ENCODE results near the gene PRICKLE1.
"Not testable (repeated sequence)": the region's sequence is repeated elsewhere in the genome, so short reads cannot be mapped to it uniquely, and the experiment has no call there.

PRICKLE1 gene

DNA sequence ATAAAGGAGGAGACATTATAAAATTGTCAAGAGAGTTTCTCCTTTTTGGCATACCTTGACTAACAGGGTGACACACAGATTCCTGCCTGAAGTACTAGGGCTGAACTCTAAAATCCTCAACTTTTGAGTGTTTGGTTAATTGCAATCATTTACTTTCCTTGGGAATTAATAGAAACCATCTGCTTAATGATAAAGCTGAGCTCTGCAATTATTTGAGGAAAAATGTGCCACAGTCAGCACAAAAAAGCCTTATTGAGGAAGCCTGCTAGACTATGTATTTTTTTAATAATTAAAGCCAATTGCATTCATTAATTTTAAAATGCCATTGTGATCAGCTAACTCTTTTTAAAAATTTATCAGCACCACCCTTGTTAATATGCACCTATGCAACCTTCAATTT, 38.7 kb downstream of the PRICKLE1 start:
- Histone ChIP-seq H3K27ac (no peak overlapping the region), H3K27me3 (no peaks in the 10 kb centered on the region), H3K4me1 (no peaks in the 10 kb centered on the region), H3K36me3 (no peaks in the 10 kb centered on the region), H3K9me3 (no peaks in the 10 kb centered on the region), H3K4me3 (no peak overlapping the region)
- intact Hi-C loops (cut with DNase I; ENCODE audit: low total_unique reads): no loop called here
- TF ChIP-seq, protein P1, sequence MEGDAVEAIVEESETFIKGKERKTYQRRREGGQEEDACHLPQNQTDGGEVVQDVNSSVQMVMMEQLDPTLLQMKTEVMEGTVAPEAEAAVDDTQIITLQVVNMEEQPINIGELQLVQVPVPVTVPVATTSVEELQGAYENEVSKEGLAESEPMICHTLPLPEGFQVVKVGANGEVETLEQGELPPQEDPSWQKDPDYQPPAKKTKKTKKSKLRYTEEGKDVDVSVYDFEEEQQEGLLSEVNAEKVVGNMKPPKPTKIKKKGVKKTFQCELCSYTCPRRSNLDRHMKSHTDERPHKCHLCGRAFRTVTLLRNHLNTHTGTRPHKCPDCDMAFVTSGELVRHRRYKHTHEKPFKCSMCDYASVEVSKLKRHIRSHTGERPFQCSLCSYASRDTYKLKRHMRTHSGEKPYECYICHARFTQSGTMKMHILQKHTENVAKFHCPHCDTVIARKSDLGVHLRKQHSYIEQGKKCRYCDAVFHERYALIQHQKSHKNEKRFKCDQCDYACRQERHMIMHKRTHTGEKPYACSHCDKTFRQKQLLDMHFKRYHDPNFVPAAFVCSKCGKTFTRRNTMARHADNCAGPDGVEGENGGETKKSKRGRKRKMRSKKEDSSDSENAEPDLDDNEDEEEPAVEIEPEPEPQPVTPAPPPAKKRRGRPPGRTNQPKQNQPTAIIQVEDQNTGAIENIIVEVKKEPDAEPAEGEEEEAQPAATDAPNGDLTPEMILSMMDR (IDR thresholded peaks at IDR 0.05): no peak
- no peak for DNase-seq

DNA sequence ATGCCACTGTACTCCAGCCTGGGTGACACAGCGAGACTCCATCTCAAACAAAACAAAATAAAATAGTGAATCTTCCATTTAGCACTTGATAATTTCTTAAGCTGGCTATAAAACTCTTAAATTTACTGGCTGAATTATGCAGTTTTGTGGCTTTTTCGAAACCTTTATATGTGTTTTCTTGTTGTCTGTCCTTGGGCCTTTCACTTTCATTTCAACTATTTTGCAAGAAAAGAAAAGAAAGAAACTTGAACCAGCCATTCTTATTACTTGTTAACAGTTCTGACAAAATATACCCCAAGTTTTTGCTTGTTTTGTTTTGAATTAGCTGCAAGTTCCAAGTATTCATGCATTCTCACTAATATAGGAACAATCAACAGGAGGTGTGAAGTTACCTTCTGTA, 42.8 kb downstream of the PRICKLE1 start:
- no peaks in the 10 kb centered on the region for H3K9me3 ChIP-seq
- no peaks in the 10 kb centered on the region for H3K27me3 ChIP-seq
- TF ChIP-seq, protein P1 (IDR thresholded peaks at IDR 0.05): no peak
- no peak overlapping the region for H3K4me3 ChIP-seq
- no peak for DNase-seq
- no peak overlapping the region for H3K27ac ChIP-seq
- intact Hi-C loops (cut with DNase I; ENCODE audit: low total_unique reads): no loop called here
- no peaks in the 10 kb centered on the region for H3K36me3 ChIP-seq
- H3K4me1 ChIP-seq: no peaks in the 10 kb centered on the region

DNA sequence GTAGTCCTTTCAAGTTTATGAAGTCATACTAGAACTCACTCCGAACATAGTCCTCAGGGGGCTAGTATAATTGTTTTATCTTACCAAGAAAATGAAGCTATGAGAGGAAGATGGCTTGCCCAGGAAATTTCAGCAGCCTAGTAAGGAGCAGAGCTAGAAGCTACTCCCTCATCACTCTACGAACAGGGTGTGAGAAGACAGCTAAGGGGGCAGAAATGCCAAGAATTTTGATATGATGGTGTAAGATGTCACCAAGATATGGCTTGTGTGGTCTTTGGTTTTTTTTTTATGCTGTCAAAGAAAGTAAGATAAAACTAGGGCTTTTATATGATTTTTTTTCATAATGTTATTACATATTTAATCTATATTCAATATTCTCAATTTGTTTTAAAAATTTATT, 47.6 kb downstream of the PRICKLE1 start:
- no peaks in the 10 kb centered on the region for H3K4me1 ChIP-seq
- no peak overlapping the region for H3K4me3 ChIP-seq
- no peak overlapping the region for H3K27ac ChIP-seq
- H3K36me3 ChIP-seq: no peaks in the 10 kb centered on the region
- H3K9me3 ChIP-seq: no peaks in the 10 kb centered on the region
- no peak for DNase-seq
- TF ChIP-seq, protein P1 (IDR thresholded peaks at IDR 0.05): no peak
- no peaks in the 10 kb centered on the region for H3K27me3 ChIP-seq
- intact Hi-C loops (cut with DNase I; ENCODE audit: low total_unique reads): no loop called here

DNA sequence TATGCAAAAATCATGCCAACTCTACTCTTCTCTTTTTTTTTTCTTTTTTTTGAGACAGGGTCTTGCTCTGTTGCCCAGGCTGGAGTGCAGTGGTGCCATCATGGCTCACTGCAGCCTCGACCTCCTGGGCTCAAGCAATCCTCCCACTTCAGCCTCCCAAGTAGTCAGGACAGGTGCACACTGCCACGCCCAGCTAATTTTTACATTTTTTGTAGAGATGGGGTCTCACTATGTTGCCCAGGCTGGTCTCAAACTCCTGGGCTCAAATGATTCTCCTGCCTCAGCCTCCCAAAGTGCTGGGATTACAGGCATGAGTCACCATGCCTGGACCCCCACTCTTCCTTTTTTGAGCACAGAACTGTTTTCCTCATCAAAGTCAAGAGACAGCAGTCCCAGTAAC, 48.2 kb downstream of the PRICKLE1 start:
- DNase-seq; H3K27ac ChIP-seq; intact Hi-C loops (cut with DNase I; ENCODE audit: low total_unique reads); H3K36me3 ChIP-seq; H3K27me3 ChIP-seq; H3K9me3 ChIP-seq; H3K4me3 ChIP-seq; H3K4me1 ChIP-seq: not testable (repeated sequence)

DNA sequence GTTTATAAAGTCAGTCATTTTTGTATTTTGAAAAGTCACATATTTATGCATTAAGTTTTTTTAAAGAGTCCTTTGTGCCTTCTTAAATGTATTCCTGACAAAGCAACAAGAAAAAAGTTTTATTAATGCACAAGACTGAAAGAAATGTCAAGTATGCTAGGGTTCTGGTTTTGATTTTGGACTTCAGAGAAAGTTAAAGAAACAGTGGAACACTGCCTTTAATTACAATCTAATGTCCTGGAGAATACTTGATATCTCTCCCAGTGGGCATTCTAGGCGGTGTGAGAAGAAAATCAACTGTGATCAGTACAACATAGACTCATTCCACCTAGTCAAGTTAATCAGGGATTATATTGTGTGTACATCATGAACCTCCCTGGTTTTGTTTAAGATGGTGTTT, 49.9 kb downstream of the PRICKLE1 start:
- no peaks in the 10 kb centered on the region for H3K36me3 ChIP-seq
- intact Hi-C loops (cut with DNase I; ENCODE audit: low total_unique reads): no loop called here
- H3K4me3 ChIP-seq: no peak overlapping the region
- no peaks in the 10 kb centered on the region for H3K27me3 ChIP-seq
- no peaks in the 10 kb centered on the region for H3K9me3 ChIP-seq
- TF ChIP-seq, protein P1 (IDR thresholded peaks at IDR 0.05): no peak
- no peak overlapping the region for H3K27ac ChIP-seq
- no peaks in the 10 kb centered on the region for H3K4me1 ChIP-seq
- DNase-seq: no peak

DNA sequence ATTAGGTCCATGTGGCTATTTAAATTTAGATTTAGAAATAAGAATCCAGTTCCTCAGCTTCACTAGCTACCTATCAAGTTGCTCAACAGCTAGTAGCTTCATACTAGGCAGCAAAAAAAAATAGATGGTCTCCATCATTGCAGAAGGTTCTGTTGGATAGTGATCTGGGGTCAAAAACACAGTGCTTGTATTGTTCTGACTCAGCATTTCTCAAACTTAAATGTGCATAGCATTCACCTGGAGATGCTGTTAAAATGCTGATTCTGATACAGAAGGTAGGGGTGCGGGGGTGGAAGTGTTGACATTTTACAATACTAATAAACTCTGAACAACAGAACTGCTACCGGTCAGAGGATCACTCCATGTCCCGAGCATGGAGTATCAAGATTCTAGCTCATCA, 51.3 kb downstream of the PRICKLE1 start:
- no peak overlapping the region for H3K27ac ChIP-seq
- TF ChIP-seq, protein P1 (IDR thresholded peaks at IDR 0.05): no peak
- no peaks in the 10 kb centered on the region for H3K36me3 ChIP-seq
- DNase-seq: no peak
- intact Hi-C loops (cut with DNase I; ENCODE audit: low total_unique reads): no loop called here
- no peak overlapping the region for H3K4me3 ChIP-seq
- no peaks in the 10 kb centered on the region for H3K27me3 ChIP-seq
- H3K9me3 ChIP-seq: no peaks in the 10 kb centered on the region
- no peaks in the 10 kb centered on the region for H3K4me1 ChIP-seq
